Measurements from ENCODE around the gene GNAT1. TPM values are rescaled to one million over a fixed set of nuclear protein-coding genes. Genes with fewer than 3 reads are reported as not detected.

GNAT1 gene
- polyA plus RNA-seq (ENCODE audit: insufficient read length in 4 of 4), result not detected

DNA sequence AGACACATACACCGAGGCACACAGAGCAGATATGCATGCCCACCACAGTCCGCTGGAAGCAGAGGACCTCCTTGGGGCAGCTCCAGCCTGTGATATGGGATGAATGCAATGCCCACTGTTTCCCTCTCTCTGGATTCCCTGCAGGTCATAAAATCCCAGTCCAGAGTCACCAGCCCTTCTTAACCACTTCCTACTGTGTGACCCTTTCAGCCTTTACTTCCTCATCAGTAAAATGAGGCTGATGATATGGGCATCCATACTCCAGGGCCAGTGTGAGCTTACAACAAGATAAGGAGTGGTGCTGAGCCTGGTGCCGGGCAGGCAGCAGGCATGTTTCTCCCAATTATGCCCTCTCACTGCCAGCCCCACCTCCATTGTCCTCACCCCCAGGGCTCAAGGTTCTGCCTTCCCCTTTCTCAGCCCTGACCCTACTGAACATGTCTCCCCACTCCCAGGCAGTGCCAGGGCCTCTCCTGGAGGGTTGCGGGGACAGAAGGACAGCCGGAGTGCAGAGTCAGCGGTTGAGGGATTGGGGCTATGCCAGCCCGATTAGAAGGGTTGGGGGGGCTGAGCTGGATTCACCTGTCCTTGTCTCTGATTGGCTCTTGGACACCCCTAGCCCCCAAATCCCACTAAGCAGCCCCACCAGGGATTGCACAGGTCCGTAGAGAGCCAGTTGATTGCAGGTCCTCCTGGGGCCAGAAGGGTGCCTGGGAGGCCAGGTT is at the start of gene GNAT1:
Gene GNAT1, plus strand, starts transcription at position 675 of the 725 bp plus-strand sequence. CDS start 116 bp downstream, outside the sequence.
- DNase-seq (ENCODE audit: low read depth in 4 of 4, low spot score in 2 of 4), result no peak

DNA sequence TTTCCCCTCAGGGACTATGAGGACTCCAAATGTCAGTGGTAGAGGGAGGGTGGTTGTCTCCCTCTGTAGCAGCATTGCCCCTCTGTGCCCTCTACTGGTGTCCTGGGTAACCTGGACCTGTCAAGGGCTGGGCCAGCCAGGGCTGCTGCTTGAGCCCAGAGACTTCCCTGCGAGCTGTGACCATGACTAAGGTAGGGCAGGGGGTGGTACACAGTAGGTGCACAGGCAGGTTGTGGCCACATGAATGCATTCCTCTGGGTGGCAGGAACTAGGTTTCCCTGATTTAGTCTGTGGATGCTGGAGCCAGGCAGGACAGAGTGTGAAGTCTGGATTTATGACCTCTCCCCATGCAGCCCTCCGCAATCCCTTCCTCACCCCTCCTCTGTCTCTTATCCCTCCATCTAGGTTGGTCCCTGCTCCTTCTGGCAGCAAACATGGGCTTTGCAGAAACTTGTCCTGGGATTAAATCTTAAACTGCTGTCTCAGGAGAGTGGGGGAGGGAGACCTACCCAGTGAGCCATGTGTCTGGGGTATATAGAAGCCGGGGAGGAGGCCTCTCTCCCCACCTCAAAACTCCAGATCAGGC is 45.0 kb upstream of the GNAT1 start:
- DNase-seq (ENCODE audit: low read depth in 4 of 4, low spot score in 2 of 4), result no peak

DNA sequence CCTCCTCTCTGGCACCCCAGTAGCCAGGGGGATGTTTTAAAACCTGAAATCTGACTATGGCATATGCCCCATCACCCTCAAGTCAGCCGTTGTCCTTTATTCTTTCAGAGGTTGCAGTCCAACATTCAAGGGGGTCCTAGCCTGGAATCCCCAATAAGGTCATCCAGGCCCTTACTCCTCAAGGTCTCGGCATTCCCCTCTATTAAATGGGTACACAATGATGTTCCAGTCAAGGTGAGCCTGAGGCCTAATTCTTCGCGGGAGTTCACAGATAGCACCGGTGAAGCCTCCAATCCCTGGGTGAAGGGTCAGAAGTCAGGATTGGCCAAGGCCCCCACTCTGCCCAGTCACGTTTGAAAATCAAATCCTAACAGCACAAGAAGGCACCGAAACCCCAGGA is 44.4 kb upstream of the GNAT1 start:
- no peak for DNase-seq (ENCODE audit: low read depth in 4 of 4, low spot score in 2 of 4)

DNA sequence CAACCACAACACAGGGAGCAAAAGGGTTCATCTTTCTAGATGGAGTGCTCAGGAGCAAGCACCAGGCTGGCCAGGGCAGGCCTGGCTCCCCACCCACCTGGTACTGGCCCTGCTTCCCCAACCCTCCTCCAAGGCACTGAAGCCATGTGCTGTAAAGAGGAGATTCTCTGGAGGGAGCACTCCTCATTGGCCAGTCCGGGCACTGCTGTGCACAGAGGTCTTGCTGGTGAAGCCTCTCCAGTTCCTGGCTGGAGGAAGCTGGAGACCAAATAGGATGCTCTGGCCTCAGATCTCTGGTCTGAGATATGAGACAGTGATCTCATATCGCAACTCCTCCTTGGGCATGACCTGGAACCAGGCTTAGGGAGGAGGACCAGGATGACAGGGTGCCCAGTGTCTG is 44.0 kb upstream of the GNAT1 start:
- no peak for DNase-seq (ENCODE audit: low read depth in 4 of 4, low spot score in 2 of 4)

DNA sequence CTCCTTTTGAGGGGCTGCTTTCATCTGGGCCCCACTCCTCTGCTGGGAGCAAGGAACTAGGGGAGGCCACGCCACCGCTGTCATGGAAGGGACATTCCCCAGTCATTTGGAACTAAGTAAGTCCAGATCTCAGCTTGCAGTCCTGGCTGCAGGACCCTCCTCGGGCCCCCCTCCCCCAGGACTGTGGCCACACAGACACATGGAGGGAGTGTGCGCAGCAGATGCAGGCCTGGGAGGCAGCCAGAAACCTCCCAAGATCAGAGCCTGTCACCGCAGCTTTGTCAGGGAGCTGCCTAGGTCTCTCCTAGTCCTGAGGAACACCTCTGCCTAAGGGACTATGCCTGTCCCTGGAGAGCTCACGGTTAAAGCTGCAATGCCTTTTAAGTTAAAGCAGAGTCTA is 43.5 kb upstream of the GNAT1 start:
- no peak for DNase-seq (ENCODE audit: low read depth in 4 of 4, low spot score in 2 of 4)

DNA sequence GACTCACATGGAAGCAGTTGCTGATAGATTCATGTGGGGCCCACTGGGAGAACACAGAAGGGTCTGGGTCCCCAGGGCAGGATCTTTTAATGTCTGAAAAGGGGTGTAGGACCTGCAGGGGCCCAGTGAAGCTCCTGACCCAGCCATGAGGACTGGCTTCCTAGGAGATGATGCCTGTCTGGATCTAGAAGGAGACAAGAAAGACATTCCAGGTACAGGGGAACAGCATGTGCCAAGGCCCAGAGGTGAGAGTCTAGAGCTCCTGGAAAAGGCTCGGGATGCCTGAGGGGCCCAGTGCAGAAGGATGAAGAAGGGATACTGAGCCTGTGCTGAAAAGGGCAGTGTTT is 41.0 kb upstream of the GNAT1 start:
- no peak for DNase-seq (ENCODE audit: low read depth in 4 of 4, low spot score in 2 of 4)

DNA sequence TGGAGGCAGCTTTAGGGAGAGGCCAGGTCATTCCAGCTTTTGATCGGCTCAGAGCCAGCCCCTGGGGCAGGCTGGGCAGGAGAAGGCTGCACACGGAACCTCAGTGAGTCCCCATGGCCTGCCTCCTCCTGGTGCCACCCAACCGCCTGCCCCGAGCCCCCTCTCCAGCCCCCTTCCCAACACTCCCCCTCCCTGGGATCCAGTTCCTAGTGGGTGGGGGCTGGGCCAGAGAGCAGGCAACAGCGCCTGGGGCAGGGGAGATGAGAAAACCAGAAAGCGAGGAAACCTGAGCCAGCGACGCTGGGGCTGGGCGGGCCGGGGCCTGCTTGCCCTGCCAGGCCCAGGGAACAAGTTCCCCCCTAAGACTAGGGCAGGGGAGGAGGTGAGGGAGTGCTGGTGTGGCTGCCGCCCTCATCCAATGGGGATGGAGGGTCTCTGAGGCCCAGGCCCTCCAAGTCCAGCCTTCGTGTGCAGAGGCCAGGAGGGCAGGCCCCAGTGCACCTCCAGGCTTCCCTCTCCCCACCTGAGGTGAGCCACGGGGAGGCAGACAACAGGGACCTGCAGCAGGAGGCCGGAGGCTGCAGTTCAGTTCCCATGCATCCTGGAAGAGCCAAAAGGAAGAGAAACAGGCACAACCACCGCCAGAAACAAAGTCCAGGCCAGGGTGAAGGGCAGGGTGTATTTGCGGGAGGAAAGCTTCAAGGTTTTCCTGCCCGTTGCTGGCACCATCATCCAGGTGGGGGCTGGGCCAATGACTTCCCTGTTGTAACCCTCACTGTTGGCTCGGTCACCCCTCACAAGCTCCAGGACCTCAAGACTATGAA is 40.3 kb upstream of the GNAT1 start:
- DNase-seq (ENCODE audit: low read depth in 4 of 4, low spot score in 2 of 4), result peak in 1 of 4 donors; percentile 85

DNA sequence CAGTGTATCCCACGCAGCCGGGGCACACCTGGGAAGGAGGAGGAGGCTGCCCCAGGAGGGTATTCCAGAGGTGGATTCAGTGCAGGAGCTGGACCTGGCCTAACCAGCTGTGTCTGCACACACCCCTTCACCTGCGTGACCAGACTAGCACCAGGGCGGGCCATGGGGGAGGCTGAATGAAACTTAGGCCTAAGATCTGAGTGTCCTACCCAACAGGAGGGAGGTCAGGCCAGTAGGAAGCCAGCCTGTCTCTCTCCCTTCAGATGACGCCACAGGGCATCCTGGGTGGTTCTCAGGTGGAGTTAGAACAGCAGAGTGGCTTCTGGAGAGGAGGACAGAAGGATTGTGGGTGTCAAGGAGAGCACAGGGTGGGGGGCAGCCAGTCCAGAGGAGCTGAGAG is 39.7 kb upstream of the GNAT1 start:
- DNase-seq (ENCODE audit: low read depth in 4 of 4, low spot score in 2 of 4), result no peak

DNA sequence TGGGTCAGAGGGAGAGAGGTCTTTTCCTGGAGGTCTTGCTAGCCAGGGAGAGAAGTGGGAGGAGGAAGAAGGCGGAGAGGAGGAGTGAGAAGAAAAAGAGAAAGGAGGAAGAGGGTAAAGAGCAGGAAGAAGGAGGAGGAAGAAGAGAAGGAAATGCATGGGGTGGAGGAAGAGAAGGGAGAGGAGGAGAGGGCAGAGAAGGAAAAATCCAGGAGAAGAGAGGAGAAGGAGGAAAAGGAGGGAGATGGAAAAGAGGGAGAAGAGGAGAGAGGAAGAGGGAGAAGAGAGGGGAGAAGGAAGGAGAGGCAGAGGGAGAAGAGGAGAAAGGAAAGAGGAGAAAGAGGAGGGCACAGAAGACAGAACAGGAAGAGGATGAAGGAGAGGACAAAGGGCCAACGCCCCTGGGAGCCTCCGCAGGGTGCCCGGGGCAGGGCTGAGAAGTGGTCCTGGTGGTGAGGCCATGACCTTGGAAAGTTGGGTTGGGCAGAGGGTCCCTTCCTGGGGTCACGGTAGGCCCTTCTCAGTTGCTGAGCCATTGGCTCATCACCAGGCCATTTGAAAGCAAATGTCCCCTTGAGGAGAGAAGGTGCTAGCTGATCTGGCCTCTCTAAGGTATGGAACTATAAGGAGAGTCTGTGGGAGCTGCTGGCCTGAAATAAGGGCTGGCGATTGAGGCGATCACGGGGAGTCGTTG is 37.5 kb upstream of the GNAT1 start:
- DNase-seq (ENCODE audit: low read depth in 4 of 4, low spot score in 2 of 4), result no peak

DNA sequence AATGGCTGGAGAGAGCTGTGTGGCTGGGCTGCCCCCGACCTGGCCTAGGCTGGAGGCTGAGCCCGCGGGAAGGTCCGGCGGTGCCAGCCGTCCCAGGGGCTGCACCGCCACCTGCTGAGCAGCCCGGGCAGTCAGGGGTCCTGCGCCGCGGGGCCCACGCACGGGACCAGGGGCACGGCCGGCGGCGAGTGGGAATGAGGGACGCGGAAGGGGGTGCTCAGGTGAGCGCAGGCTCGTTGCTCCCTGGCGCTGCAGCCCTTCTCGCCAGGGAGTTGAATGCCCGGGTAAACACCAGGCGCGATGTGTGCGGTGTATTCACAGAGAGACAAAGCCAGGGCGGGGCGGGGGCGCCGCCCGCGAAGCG is 37.0 kb upstream of the GNAT1 start:
- DNase-seq (ENCODE audit: low read depth in 4 of 4, low spot score in 2 of 4), result no peak

DNA sequence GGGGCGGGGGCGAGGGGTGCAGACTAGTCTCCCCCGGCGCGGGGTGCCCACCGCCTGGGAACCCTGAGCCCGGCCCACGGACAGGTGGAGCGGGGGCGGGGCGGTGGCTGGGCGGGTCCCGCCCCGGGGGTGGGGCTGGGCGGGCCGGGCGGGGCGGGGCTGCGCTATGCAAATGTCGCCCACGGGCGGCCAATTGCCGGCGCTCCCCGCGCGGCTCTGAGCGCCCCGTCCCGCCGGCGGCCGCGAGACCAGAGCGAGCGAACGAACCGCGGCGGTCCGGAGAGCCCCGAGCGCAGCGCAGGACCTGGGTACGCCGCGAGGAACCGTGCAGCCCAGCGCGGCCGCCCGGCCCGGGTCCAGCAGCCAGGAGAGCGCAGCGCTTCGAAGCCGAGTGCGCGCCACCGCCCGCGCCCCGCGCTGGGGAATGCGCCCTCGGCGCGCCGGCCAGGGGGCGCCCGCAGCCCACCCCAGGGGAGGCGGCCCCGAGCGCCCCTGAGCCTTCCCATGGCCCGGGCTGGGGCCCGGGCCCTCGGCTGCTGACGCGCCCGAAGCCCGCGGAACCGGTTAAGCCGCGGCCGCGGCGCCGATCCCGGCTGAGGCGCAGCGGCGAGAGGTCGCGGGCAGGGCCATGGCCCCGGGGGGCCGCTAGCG is 36.4 kb upstream of the GNAT1 start, which contains the start of gene SEMA3F:
Gene SEMA3F, plus strand, starts transcription at position 485 of the 651 bp plus-strand sequence. CDS start 4,299 bp downstream, outside the sequence.
- DNase-seq (ENCODE audit: low read depth in 4 of 4, low spot score in 2 of 4), result peak in 1 of 4 donors; percentile 58

DNA sequence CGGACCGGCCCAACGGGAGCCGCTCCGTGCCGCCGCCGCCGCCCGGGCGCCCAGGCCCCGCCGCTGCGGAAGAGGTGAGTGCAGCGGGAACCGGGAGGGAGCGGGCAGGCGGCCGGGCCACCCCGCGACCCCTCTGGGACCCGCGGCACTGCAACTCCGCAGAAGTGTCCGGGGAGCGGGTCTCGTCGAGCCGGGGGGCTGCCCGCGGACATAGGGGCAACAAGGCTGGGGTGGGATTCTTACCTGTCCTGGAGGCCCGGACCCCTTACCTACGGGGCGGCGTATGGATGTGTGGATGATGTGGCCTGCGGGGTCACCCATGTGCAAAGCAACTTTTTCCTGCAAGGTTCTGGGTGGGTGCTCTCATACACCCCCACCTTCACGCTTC is 35.9 kb upstream of the GNAT1 start:
- no peak for DNase-seq (ENCODE audit: low read depth in 4 of 4, low spot score in 2 of 4)

DNA sequence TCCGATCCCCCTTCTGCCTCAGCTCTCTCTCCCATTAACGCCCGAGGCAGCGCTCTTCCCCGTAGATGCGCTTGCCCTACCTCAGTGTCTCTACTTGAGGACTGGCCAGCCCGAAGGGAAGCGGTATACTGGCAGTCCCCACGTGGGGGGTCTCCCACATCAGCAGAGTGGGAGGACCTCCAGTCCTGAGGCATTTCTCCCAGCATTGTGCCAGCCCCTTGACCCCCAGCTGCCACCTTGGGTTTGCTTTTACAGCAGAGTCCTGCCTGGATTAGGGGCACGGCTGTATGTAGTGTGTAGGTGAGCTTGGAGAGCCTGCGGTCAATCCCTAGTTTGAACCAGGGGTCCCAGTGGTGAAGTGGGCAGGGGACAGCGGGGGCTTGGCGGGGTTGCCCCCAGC is 35.5 kb upstream of the GNAT1 start:
- no peak for DNase-seq (ENCODE audit: low read depth in 4 of 4, low spot score in 2 of 4)

DNA sequence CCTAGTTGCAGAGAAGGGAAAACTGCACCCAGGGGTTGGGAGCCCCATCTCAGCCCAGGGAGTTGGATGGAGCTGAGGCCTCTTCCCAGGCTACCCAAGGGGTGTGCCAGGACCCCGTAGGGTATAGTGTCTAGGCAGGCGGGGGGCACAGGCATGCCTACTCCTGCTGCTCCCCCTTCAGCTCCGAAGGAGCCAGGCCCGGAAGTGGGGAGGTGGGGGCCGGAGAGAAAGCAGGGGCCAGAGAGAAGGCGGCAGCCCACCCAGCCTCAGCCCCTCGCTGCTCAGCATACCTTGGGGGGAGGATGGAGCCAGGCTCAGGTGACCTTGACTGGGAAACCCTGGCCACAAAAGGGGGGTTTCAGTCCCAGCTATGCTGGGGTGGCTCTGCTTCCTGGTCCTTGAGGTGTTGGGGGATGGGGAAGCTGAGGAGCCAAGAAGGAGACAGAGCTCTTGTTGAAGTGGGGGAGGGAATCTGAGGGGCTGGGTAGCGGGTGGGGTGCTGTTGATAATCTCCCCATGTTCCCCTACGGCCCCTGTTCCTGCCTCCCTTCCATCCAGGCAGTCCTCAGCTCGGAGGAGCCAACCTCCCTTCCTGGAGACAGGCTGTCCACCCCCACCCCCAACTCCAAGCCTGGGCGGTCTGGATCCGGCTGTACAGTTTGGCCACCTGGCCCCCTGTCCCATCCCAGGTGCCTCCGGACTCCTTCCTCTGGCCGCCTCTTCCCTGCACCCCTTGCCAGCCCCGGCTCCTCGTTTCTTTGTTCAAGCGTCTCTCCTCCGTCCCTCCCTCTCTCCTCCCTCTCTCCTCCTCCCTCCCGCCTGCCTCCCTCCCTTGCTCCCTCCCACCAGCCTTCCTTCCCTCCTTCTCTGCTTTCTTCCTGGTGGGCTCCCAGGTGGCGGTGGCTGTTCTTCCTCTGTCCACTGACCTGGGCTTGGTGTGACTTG is 34.6 kb upstream of the GNAT1 start:
- no peak for DNase-seq (ENCODE audit: low read depth in 4 of 4, low spot score in 2 of 4)

DNA sequence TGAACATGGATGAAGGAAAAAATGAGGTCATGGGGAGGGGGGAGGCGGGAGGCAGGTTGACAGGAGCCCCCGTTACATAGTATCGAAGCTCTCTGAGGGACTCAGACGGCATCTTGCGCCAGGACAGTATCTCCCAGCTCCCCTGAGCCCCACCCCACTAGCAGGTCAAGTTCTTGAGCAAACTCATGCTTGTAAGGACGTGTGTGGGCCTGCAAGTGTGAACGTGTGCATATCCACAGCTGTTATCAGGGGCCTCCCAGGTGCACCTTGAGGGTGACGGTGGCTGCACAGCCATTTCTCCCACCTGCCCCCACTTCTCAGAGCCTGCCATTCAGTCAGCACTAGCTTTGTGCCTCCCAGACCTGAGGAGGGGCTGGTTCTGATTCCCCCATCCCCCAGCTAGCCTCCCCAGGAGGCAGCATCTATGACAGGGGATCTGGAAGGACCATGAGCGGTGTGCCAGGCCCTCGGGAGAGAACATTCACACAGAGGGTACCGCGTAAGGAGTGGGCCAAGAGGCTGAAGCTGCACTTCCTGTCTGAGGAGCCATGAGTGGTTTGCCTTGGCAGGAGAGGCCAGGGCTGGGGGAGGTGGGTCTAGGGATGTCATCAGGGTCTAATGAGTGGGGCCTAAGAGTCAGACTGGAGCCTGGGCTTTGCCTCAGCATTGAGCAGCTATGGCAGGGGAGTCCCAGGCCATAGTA is 33.4 kb upstream of the GNAT1 start:
- DNase-seq (ENCODE audit: low read depth in 4 of 4, low spot score in 2 of 4), result no peak

DNA sequence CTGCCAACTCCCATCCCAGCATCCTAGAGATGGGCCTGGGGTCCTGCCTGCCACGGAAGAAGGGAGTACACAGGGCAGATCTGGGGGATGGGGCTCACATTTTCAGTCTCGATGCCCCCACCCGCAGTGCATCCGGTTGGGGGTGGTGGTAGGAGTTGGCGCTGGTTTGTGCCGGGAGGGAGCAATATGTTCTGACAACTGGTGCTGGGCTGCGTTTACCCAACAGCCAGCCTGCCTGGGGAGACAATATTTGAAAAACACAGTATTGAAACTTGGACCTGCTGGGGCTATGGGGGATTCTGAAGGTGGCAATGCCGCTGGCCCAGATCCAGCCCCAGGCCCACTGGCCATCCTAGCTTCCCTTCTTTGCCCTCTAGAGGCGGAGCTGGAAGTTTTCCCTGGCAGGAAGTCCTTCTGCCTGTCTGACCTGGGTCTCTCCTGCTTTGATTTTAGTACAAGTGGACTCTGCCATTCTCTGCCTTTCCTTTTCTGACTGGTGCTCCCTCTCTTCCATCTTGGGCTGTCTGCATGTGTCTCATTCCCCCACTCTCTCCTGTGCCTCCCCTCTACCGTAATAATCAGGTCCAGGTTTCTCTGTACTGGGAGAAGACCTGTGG is 32.8 kb upstream of the GNAT1 start:
- no peak for DNase-seq (ENCODE audit: low read depth in 4 of 4, low spot score in 2 of 4)

DNA sequence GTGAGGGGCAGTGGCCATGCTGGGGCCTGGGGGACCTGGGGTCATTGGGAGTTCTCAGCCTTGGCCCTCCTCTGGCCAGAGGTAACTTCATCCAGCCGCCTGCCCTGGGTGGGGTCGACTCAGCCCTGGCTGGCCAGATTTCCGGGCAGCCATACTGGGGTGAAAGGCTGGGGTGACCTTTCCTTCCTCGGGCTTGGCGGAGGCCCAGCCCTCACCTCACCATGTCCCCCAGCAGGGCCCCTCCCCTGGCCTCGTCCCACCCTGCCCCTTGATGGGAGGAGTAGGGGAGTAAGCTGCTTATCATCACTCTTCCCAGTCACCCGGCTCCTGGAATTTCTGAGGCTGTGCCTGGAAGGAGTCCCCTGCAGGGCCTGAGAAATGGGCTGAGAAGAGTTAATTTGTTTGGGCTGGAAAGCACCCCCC is 30.8 kb upstream of the GNAT1 start:
- no peak for DNase-seq (ENCODE audit: low read depth in 4 of 4, low spot score in 2 of 4)

DNA sequence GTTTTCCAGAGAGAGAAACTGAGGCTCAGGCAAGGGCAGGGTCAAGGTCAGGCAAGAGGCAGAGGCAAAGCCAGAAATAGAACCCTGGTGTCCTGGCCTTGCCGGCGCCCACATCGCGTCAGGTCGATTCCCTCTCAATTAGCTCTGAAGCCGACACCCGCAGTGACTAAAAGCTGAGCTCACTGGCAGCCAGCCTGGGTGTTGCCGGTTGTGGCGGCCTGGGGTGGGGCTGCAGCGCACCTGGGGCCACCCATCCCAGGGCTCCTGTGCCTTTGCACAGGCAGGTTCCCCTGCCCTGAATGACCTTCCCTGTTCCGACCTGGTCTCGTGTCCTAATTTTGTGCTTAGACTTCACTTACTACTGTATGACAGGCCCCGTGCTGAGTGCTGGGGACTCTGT is 30.1 kb upstream of the GNAT1 start:
- no peak for DNase-seq (ENCODE audit: low read depth in 4 of 4, low spot score in 2 of 4)
